BJ (cell line): ENCODE results near the gene SORL1. TPM values are rescaled to one million over a fixed set of nuclear protein-coding genes. Genes with fewer than 3 reads are reported as not detected.

Source experiments
- CTCF ChIA-PET: fragments of 350-600 bp; formaldehyde crosslinking; extraction: SDS; loops from one replicate; lab custom pipeline; 2021; ENCODE audit warnings: antibody characterized with exemption, inconsistent platforms; lab: Yijun Ruan, JAX
- POLR2A ChIA-PET: fragments of 300-600 bp; sonication (Branson Sonifier 250); formaldehyde crosslinking; extraction: SDS; loops from one replicate; lab custom pipeline; 2021; ENCODE audit warnings: antibody characterized with exemption; lab: Charles Lee
- DNase-seq: peaks from one replicate; pipeline ENCODE4 v3.0.0-alpha.2; 2011; ENCODE audit warnings: low read depth
- H3K27me3 ChIP-seq: 2 replicates; pipeline ENCODE4 v1.6.0; 2011; ENCODE audit warnings: low read length; ENCODE audit not compliant: control insufficient read depth, insufficient read depth
- H3K36me3 ChIP-seq: 2 replicates; pipeline ENCODE4 v1.5.1; 2011; ENCODE audit warnings: low read length; ENCODE audit not compliant: control insufficient read depth, insufficient read depth
- H3K4me3 ChIP-seq: 2 replicates; pipeline ENCODE4 v1.5.1; 2011; ENCODE audit warnings: low read depth, mild to moderate bottlenecking, control low read depth, low read length
- polyA plus RNA-seq: library from polyadenylated mRNA; depleted of rRNA; stranded (reverse); fragments of >200 nt; gene quantifications from 2 replicates; pipeline ENCODE4 v1.2.3, GENCODE V29; 2011
- TF ChIP-seq, protein P1 (sequence below): IDR thresholded peaks from 2 replicates; pipeline ENCODE4 v1.5.1; 2011; ENCODE audit warnings: low read depth, mild to moderate bottlenecking, control low read depth, inconsistent platforms, low read length, moderate library complexity; ENCODE audit not compliant: insufficient read depth

The SORL1 gene
- polyA plus RNA-seq, 1 experiment: 1.4 TPM

DNA sequence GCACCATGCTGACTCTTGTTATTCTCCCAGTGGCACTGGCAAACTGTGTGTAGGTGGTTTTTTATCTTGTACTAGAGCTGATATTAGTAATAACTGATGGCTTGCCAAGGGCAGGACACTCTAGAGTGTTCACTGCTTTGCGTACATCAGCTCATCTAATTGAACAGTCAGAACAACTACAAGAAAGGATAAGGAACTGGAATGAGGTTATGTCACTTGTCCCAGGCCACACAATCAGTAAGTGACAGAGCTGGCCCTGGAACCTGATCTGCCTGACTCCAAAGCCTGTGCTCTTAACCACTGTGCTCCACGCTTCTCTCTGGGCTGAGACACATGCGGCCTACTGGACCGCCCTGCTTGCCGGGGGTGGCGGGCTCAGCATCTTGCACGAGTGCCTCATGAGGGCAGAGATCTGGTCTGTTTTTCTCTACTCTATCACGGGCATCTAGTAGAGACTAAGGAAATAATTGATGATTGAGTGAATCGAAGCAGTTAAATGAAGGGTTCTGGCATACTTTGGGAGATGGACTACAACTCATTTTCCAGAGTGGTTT lies 156.5 kb downstream of the SORL1 start:
- CTCF ChIA-PET: interaction anchor here (1.1 kb wide), 1 partner anchor 897 kb away, joined by 3 read pairs; no protein-coding TSS in a partner anchor
- TF ChIP-seq, protein P1, sequence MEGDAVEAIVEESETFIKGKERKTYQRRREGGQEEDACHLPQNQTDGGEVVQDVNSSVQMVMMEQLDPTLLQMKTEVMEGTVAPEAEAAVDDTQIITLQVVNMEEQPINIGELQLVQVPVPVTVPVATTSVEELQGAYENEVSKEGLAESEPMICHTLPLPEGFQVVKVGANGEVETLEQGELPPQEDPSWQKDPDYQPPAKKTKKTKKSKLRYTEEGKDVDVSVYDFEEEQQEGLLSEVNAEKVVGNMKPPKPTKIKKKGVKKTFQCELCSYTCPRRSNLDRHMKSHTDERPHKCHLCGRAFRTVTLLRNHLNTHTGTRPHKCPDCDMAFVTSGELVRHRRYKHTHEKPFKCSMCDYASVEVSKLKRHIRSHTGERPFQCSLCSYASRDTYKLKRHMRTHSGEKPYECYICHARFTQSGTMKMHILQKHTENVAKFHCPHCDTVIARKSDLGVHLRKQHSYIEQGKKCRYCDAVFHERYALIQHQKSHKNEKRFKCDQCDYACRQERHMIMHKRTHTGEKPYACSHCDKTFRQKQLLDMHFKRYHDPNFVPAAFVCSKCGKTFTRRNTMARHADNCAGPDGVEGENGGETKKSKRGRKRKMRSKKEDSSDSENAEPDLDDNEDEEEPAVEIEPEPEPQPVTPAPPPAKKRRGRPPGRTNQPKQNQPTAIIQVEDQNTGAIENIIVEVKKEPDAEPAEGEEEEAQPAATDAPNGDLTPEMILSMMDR: no peak
- DNase-seq: no peak
- no peaks in the 10 kb centered on the region for H3K27me3 ChIP-seq
- POLR2A ChIA-PET: no interaction called here
- H3K36me3 ChIP-seq: no peaks in the 10 kb centered on the region
- H3K4me3 ChIP-seq: no peak overlapping the region

DNA sequence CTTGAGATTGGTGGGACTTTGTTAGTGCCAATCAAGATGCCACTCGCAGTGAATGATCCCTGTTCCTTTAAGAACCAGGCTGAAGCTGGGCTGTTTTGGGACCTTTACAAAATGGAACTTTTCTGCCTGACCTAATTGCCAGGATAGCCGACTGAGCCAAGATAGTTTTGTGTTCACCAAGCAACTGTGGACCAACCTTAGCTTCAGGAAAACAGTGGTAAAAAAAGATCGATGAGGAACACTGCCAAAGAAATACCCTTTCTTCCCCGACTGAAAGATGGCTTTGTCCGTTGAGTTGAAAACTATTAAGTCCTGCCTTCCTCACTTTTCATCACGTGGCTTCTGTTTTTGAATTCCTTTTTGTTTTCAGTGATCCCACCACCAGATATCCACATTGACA lies 158.6 kb downstream of the SORL1 start:
- ChIA-PET POLR2A (no interaction called here), CTCF (interaction anchor here (0.9 to 1.6 kb wide), 2 partner anchors 16 to 605 kb away, joined by 3 to 4 read pairs; no protein-coding TSS in a partner anchor)
- TF ChIP-seq, protein P1: no peak
- no peaks in the 10 kb centered on the region for H3K36me3 ChIP-seq
- no peak overlapping the region for H3K4me3 ChIP-seq
- no peak for DNase-seq
- H3K27me3 ChIP-seq: no peaks in the 10 kb centered on the region

DNA sequence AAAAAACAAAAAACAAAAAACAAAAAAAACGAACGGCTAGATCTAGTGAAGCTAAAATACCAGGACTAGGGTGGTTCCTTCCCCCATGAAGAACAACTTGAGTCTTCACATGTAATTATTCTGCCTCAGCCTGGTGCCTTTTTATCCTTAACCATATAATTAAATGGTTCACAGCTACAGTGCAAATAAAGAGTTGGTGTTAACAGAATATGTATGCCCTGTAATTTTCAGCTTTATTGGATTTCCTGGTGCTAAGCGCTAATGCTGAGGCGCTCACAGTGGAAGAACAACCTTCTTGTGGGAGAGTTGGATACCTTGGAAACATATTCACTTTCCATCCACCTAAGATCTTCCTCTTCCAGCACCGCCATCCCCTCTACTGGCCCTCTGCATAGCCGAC lies 159.1 kb downstream of the SORL1 start:
- Histone ChIP-seq H3K36me3 (no peaks in the 10 kb centered on the region), H3K4me3 (no peak overlapping the region), H3K27me3 (no peaks in the 10 kb centered on the region)
- POLR2A ChIA-PET: no interaction called here
- TF ChIP-seq, protein P1: no peak
- CTCF ChIA-PET: interaction anchor here (0.7 to 1.6 kb wide), 2 partner anchors 9 to 604 kb away, joined by 4 read pairs; no protein-coding TSS in a partner anchor
- no peak for DNase-seq

DNA sequence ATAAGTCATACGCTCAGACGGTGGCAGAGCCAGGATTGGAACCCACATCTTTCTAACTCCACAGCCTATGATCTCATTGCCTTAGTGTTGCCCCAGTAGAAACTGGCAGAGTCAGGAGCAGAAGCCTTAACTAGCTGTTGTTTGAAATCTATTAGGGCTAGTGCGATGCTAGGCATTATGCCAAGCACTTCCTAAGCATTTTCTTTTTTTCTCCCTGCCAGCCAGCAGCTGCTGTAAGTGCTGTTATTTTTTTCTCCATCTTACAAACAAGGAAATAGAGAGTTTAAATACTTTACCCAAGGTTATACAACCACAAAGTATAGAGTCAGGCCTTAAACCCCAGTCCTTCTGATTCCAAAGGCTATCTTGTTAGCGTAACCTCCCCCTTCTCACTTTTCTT lies 161.6 kb downstream of the SORL1 start:
- Histone ChIP-seq H3K27me3 (no peaks in the 10 kb centered on the region), H3K36me3 (no peaks in the 10 kb centered on the region), H3K4me3 (no peak overlapping the region)
- ChIA-PET POLR2A (interaction anchor here (0.6 kb wide), 1 partner anchor 291 kb away, joined by 5 read pairs; no protein-coding TSS in a partner anchor), CTCF (interaction anchor here (1.2 kb wide), 1 partner anchor 10 kb away, joined by 4 read pairs; no protein-coding TSS in a partner anchor)
- TF ChIP-seq, protein P1: no peak
- no peak for DNase-seq

DNA sequence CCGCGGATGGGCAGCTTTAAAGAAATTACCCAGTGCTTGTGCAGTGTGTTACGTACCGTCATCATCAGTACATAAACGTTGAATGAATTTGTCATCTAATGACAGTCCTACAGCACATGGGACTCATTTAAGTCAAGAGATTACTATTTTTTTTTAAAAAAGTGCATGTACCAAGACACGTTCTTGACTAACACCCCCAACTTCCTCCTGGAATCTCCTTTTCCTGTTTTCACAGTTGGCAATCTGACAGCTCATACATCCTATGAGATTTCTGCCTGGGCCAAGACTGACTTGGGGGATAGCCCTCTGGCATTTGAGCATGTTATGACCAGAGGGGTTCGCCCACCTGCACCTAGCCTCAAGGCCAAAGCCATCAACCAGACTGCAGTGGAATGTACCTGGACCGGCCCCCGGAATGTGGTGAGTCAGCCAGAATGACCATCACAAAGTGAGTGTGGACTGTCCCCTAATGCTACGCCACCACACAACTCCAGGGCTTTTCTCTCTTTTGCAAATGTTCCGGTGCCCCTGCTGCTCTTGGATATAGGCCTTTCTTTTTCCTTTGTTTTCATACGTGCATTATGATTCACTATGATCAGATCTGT lies 162.6 kb downstream of the SORL1 start:
- Histone ChIP-seq H3K36me3 (no peaks in the 10 kb centered on the region), H3K4me3 (no peak overlapping the region), H3K27me3 (no peaks in the 10 kb centered on the region)
- TF ChIP-seq, protein P1: no peak
- ChIA-PET POLR2A (no interaction called here), CTCF (no interaction called here)
- no peak for DNase-seq
